IMR-90 (cell line): Measurements from ENCODE around the gene TMEM248. TPM values are rescaled to one million over a fixed set of nuclear protein-coding genes. Genes with fewer than 3 reads are reported as not detected.
A peak's percentile ranks its signal among the peaks of the same experiment; 100 is the strongest.

Experiments
- ATAC-seq: fragments of 200-7000 bp; cut with Tn5 transposase; 2 replicates; pipeline ENCODE4 v1.9.1; 2020; ENCODE audit warnings: low read depth, mild to moderate bottlenecking, moderate library complexity
- BruUV-seq: library from RNA; stranded (reverse); fragments of 400-500 nt; replicated peaks from 2 replicates; lab custom pipeline; 2021; lab: Mats Ljungman, UMichigan
- CTCF ChIA-PET: fragments of 300-600 bp; formaldehyde crosslinking; extraction: SDS; loops from one replicate; lab custom pipeline; 2021; ENCODE audit warnings: antibody characterized with exemption; lab: Yijun Ruan, JAX
- POLR2A ChIA-PET: fragments of 300-600 bp; sonication (Branson Sonifier 250); formaldehyde crosslinking; loops from one replicate; lab custom pipeline; 2022; ENCODE audit warnings: antibody characterized with exemption; ENCODE audit not compliant: unreplicated experiment; lab: Charles Lee
- DNase-seq: peaks from one replicate; pipeline ENCODE4 v3.0.0; 2013
- H2AFZ ChIP-seq: replicated peaks from 2 replicates; pipeline ENCODE3; 2013; ENCODE audit warnings: low read length, mild to moderate bottlenecking; ENCODE audit not compliant: poor library complexity
- H2AK5ac ChIP-seq: 2 replicates; pipeline ENCODE4 v1.6.1; 2013; ENCODE audit warnings: low read depth, low read length, inconsistent platforms
- H2AK9ac ChIP-seq: replicated peaks from 2 replicates; pipeline ENCODE3; 2013; ENCODE audit warnings: mild to moderate bottlenecking, low read depth, low read length, moderate library complexity; ENCODE audit not compliant: poor library complexity
- H2BK120ac ChIP-seq: 2 replicates; pipeline ENCODE4 v1.6.1; 2013; ENCODE audit warnings: low read depth, low read length, inconsistent platforms
- H2BK15ac ChIP-seq: 3 replicates; pipeline ENCODE4 v1.6.1; 2013; ENCODE audit warnings: low read depth, low read length, inconsistent platforms
- H2BK20ac ChIP-seq: 2 replicates; pipeline ENCODE4 v1.6.1; 2013; ENCODE audit warnings: low read depth, mild to moderate bottlenecking, inconsistent platforms, low read length, moderate library complexity
- H2BK5ac ChIP-seq: 2 replicates; pipeline ENCODE4 v1.6.1; 2013; ENCODE audit warnings: mild to moderate bottlenecking, low read depth, low read length, inconsistent platforms; ENCODE audit not compliant: poor library complexity, severe bottlenecking
- H3K14ac ChIP-seq: replicated peaks from 2 replicates; pipeline ENCODE4 v1.6.1; 2013; ENCODE audit warnings: low read depth, low read length, inconsistent platforms
- H3K18ac ChIP-seq: 2 replicates; pipeline ENCODE4 v1.6.1; 2013; ENCODE audit warnings: low read depth, low read length, control low read depth
- H3K23ac ChIP-seq: 2 replicates; pipeline ENCODE4 v1.6.1; 2013; ENCODE audit warnings: low read depth, low read length, inconsistent platforms
- H3K27ac ChIP-seq: 2 replicates; pipeline ENCODE4 v1.5.1; 2013; ENCODE audit warnings: mild to moderate bottlenecking, control low read depth, low read length; ENCODE audit not compliant: insufficient read depth
- H3K27me3 ChIP-seq: 2 replicates; pipeline ENCODE4 v1.6.1; 2013; ENCODE audit warnings: low read length; ENCODE audit not compliant: control insufficient read depth, insufficient read depth
- H3K36me3 ChIP-seq: 2 replicates; pipeline ENCODE4 v1.6.1; 2013; ENCODE audit warnings: low read length, mixed read lengths; ENCODE audit not compliant: control insufficient read depth, insufficient read depth
- H3K4ac ChIP-seq: 2 replicates; pipeline ENCODE4 v1.6.1; 2013; ENCODE audit warnings: low read depth, low read length, inconsistent platforms
- H3K4me1 ChIP-seq: 2 replicates; pipeline ENCODE4 v1.6.1; 2013; ENCODE audit warnings: low read length, mixed read lengths; ENCODE audit not compliant: control insufficient read depth, insufficient read depth
- H3K4me2 ChIP-seq: 2 replicates; pipeline ENCODE4 v1.6.1; 2013; ENCODE audit warnings: low read depth, mild to moderate bottlenecking, control low read depth, low read length, moderate library complexity
- H3K4me3 ChIP-seq: 2 replicates; pipeline ENCODE4 v1.5.1; 2013; ENCODE audit warnings: low read depth, mild to moderate bottlenecking, control low read depth, low read length, moderate library complexity; ENCODE audit not compliant: insufficient read depth
- H3K56ac ChIP-seq: 2 replicates; pipeline ENCODE4 v1.6.1; 2013; ENCODE audit warnings: low read length, inconsistent platforms; ENCODE audit not compliant: insufficient read depth; ENCODE audit errors: extremely low read depth
- H3K79me1 ChIP-seq, 2 experiments: 2 replicates each; pipeline ENCODE4 v1.6.1; 2013; ENCODE audit warnings: low read length in 2 of 2, inconsistent platforms in 1 of 2, low read depth in 1 of 2
- H3K9ac ChIP-seq: 2 replicates; pipeline ENCODE4 v1.6.1; 2013; ENCODE audit warnings: low read depth, low read length, control low read depth
- H3K9me1 ChIP-seq: 2 replicates; pipeline ENCODE4 v1.6.1; 2013; ENCODE audit warnings: low read length, inconsistent platforms; ENCODE audit not compliant: insufficient read depth
- H3K9me3 ChIP-seq: 2 replicates; pipeline ENCODE4 v1.6.1; 2013; ENCODE audit warnings: low read length; ENCODE audit not compliant: control insufficient read depth, insufficient read depth
- H4K20me1 ChIP-seq: 2 replicates; pipeline ENCODE4 v1.6.1; 2013; ENCODE audit warnings: low read length, inconsistent platforms; ENCODE audit not compliant: insufficient read depth
- H4K5ac ChIP-seq: 2 replicates; pipeline ENCODE4 v1.6.1; 2013; ENCODE audit warnings: mild to moderate bottlenecking, low read depth, low read length, control low read depth
- H4K8ac ChIP-seq, 2 experiments: 2 replicates each; pipeline ENCODE4 v1.6.1; 2013; ENCODE audit warnings: low read depth in 2 of 2, low read length in 2 of 2, control low read depth in 1 of 2, inconsistent platforms in 1 of 2
- H4K91ac ChIP-seq: 2 replicates; pipeline ENCODE4 v1.6.1; 2013; ENCODE audit warnings: low read depth, low read length, inconsistent platforms; ENCODE audit not compliant: insufficient read depth
- BHLHE40 ChIP-seq: fragments of 150-350 bp; IDR thresholded peaks from 2 replicates; pipeline ENCODE4 v1.6.1; 2016; ENCODE audit warnings: mild to moderate bottlenecking, low read depth, low read length
- CEBPB ChIP-seq: IDR thresholded peaks from 2 replicates; pipeline ENCODE4 v1.6.1; 2012; ENCODE audit warnings: low read depth, low read length, improper control_type of control experiment
- CTCF ChIP-seq: conservative IDR thresholded peaks from 2 replicates; pipeline ENCODE4 v1.5.1; 2012; ENCODE audit warnings: mild to moderate bottlenecking, low read depth, low read length, improper control_type of control experiment
- ELK1 ChIP-seq: fragments of 150-350 bp; IDR thresholded peaks from 2 replicates; pipeline ENCODE4 v1.6.1; 2016; ENCODE audit warnings: low read depth, mild to moderate bottlenecking, low read length, moderate library complexity, borderline replicate concordance
- MXI1 ChIP-seq: IDR thresholded peaks from 2 replicates; pipeline ENCODE4 v1.6.1; 2012; ENCODE audit warnings: low read depth, mild to moderate bottlenecking, low read length, moderate library complexity, borderline replicate concordance
- NFE2L2 ChIP-seq: fragments of 150-350 bp; IDR thresholded peaks from 2 replicates; pipeline ENCODE4 v1.6.1; 2016; ENCODE audit warnings: low read depth, mild to moderate bottlenecking, low read length
- POLR2A ChIP-seq: IDR thresholded peaks from 2 replicates; pipeline ENCODE4 v1.6.1; 2012; ENCODE audit warnings: mild to moderate bottlenecking, low read depth, low read length
- RAD21 ChIP-seq: IDR thresholded peaks from 2 replicates; pipeline ENCODE4 v1.6.1; 2012; ENCODE audit warnings: low read length, improper control_type of control experiment
- RCOR1 ChIP-seq: IDR thresholded peaks from 2 replicates; pipeline ENCODE4 v1.6.1; 2012; ENCODE audit warnings: mild to moderate bottlenecking, low read length, improper control_type of control experiment; ENCODE audit not compliant: insufficient replicate concordance
- RFX5 ChIP-seq: IDR thresholded peaks from 2 replicates; pipeline ENCODE4 v1.8.0; 2012; ENCODE audit warnings: low read depth, mild to moderate bottlenecking, low read length, moderate library complexity
- USF2 ChIP-seq: fragments of 150-350 bp; IDR thresholded peaks from 2 replicates; pipeline ENCODE4 v1.6.1; 2017; ENCODE audit warnings: mild to moderate bottlenecking, antibody characterized with exemption, low read length, low read depth
- WGBS, 2 experiments: methylation state at CpG; one replicate each; pipeline versions ENCODE4 v1.1.5 to v1.1.7; 2013; ENCODE audit warnings: missing lambda C conversion rate in 2 of 2; ENCODE audit not compliant: insufficient read length in 1 of 2; ENCODE audit errors: extremely low coverage in 2 of 2; 5-methylcytosine and 5-hydroxymethylcytosine counted together
- dilution Hi-C: fragments of 300-500 bp; cut with HindIII; formaldehyde crosslinking; loops from one replicate; pipeline ENCODE4 v1.14.3; 2018; ENCODE audit warnings: low sequenced_read_pairs; ENCODE audit not compliant: unreplicated experiment
- in situ Hi-C: fragments of 300-500 bp; cut with MboI; formaldehyde crosslinking; loops from 3 replicates; pipeline ENCODE4 v1.14.3; 2019; ENCODE audit warnings: low sequenced_read_pairs, inconsistent platforms, mixed read lengths
- intact Hi-C: fragments of 100-400 bp; cut with micrococcal nuclease; formaldehyde crosslinking; loops from 2 replicates; pipeline ENCODE4 v1.10.0; 2022
- polyA plus RNA-seq, 3 experiments: library from polyadenylated mRNA; depleted of rRNA; stranded (reverse); fragments of >200 nt; gene quantifications; 2 replicates each; pipeline ENCODE4 v1.2.3, GENCODE V29; 2012; ENCODE audit warnings: low replicate concordance in 1 of 3
- total RNA-seq: library from RNA; depleted of rRNA; stranded (reverse); fragments of >200 nt; gene quantifications from 2 replicates; pipeline ENCODE4 v1.2.3, GENCODE V29; 2012

TMEM248 gene
- total and polyA plus RNA-seq, 2 of the 4 experiments (the other 2 are of a cell fraction): 103 to 175 TPM

- H3K9me3 ChIP-seq: no peaks in the 10 kb centered on the region
- in situ Hi-C loops: no loop called here
- ATAC-seq: peak; percentile 75; the same call in 1 of the 2 replicates
Observed at GRCh38 chr7:66964411-66964810, 43.4 kb downstream of the TMEM248 start.

More at GRCh38 chr7:66964411-66964810, 43.4 kb downstream of the TMEM248 start:
- no TSS peak for BruUV-seq
- Histone ChIP-seq H2AFZ (no peak overlapping the region), H3K18ac (no peak overlapping the region), H3K4me3 (no peak overlapping the region), H3K4me1 (no peaks in the 10 kb centered on the region), H3K14ac (no peak overlapping the region; the same call in 1 of the 2 replicates), H3K4me2 (no peak overlapping the region), H4K91ac (no peak overlapping the region), H3K27me3 (no peaks in the 10 kb centered on the region), H3K36me3 (peaks cover 12% of the 10 kb centered on the region), H2BK15ac (no peak overlapping the region), H3K9ac (no peak overlapping the region), H3K4ac (no peak overlapping the region), H2AK9ac (no peak overlapping the region), H2BK20ac (no peak overlapping the region), H3K56ac (no peak overlapping the region), H3K79me1 (peaks cover 0 to 8% of the 10 kb centered on the region in 2 experiments; a peak in 1 of 4 replicates), H4K8ac (no peak overlapping the region), H3K23ac (no peak overlapping the region), H3K27ac (no peak overlapping the region), H2BK5ac (no peak overlapping the region), H3K9me1 (peaks cover 3% of the 10 kb centered on the region; the same call in 1 of the 2 replicates), H2BK120ac (no peak overlapping the region), H4K20me1 (no peaks in the 10 kb centered on the region), H2AK5ac (0 out of 2 replicates have a peak overlapping the region, but pooled peaks have one; percentile 4), H4K5ac (no peak overlapping the region)
- WGBS, 2 experiments: no CpG with 5 or more reads among the region's 4 CpGs
- ChIA-PET POLR2A (no interaction called here), CTCF (no interaction called here)
- dilution Hi-C loops: no loop called here
- TF ChIP-seq NFE2L2 (no peak), MXI1 (no peak), CEBPB (no peak), RFX5 (no peak), RCOR1 (no peak), BHLHE40 (no peak), ELK1 (no peak), POLR2A (no peak), CTCF (no peak), USF2 (no peak), RAD21 (no peak)
- DNase-seq: peak; percentile 65
- intact Hi-C loops: no loop called here
